GM21717 (cell line): ENCODE results near the gene NAA35.

Experiments
- ATAC-seq: cut with Tn5 transposase; IDR thresholded peaks from one replicate; pipeline ENCODE4 v1.9.1; 2021; ENCODE audit warnings: mild to moderate bottlenecking, moderate library complexity; ENCODE audit not compliant: unreplicated experiment

NAA35 gene

GRCh38 chr9:86061972-86062739 lies 121.2 kb downstream of the NAA35 start:
- no peak for ATAC-seq

DNA sequence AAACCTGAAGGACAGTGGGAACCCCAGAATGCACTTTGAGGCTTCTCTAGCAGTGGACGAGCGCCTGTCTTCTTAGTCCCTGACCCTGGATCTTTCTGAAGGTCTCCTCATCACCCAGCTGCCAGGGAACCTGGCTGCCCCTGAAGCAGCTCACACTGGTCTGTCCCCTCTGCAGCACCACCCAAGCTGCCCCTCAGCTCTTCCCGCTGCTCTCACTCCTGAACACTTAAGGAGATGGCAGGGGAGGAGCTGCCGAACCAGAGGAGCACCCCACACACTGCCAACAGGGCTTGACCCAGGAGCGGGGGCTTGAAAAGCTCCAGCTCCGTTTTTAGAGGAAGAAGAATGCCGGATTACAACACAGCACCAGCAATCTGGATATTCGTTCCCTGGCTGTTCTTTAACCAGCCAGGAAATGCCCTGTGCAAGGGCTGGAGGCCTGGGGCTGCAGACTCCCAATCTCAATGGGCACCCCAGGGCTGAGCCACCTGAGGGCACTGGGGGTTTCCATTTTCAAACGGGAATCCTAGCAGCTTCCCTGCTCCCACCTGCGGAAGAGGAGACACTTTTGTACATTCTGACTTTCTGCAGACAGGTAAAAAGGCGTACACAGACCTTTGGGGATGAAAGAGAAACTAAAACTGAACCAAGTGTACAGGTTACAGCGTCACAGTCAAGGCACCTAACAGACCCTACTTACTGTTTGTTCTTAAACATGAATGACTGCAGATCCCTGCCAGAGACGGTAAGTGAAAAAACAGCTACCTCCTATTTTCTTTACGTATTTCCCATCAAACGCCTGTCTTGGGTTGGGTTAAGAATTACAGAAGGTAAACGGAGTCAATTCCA lies 122.1 kb downstream of the NAA35 start:
- ATAC-seq = no peak

DNA sequence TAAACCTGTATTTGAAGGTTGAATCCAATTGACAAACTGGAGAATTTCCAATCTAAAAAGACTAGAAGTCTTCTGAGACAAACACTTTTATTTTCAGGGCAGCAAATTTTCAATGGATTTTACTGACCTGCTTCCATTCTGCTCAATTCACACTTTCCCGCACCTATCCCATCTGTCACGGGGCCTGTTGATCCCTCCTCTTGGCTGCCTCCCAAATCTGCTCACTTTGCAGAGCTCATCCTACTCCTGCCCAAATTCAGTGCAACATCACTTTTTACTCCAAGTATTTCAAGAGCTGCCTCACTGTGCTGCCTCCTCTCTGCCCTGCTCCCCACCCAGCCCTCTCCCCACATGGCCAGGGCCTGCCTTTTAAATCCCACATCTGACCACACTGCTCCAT lies 123.3 kb downstream of the NAA35 start:
- no peak for ATAC-seq

DNA sequence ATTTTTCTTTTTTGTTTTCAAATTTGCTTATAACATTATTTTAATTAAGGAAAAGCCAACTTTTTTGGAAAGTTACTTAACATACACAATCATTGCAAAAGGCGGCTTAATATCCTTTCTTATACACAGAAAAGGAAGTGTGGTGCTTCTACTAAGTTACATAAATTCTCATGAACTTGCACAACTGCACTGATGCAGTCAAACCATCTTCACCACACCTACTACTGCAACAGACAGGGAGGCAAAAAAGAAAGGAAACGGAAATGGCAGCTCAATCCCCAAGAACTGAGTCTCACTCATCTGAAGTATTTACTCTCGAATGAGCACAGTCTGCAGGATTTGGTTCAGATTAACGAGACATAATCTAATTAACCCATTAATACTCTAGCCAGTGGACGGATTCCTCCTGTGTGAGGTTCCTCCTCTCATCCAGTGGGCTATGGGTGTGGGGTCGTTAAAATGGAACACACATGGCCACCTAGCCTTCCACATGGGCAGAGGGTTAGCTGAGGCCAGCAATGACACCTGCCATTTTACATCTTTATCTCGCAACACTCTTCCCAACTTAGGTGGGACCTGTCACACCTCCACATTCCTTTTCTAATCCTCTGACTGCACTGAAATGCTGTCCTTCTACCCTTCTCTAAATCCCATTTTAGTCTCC lies 128.4 kb downstream of the NAA35 start:
- no peak for ATAC-seq
